Coronary artery (tissue), 2 donors: Measurements from ENCODE around the gene MATN4.

Experiments used
- DNase-seq: peaks from one replicate; pipeline ENCODE4 v3.0.0-alpha.2; 2017; ENCODE audit warnings: low spot score
- H3K27ac ChIP-seq, 2 donors: fragments of 200-600 bp; sonication (generic); one replicate each; pipeline ENCODE4 v1.5.1; 2016 to 2019
- H3K4me3 ChIP-seq: fragments of 200-600 bp; sonication (generic); 2 replicates; pipeline ENCODE4 v1.5.1; 2016; ENCODE audit warnings: mild to moderate bottlenecking, moderate library complexity
- CTCF ChIP-seq: fragments of 200-600 bp; sonication (generic); IDR thresholded peaks from one replicate; pipeline ENCODE4 v1.5.1; 2019; ENCODE audit warnings: antibody characterized with exemption

The MATN4 gene

GRCh38 chr20:45350217-45350616 is 42.1 kb upstream of the MATN4 start:
- DNase-seq: no peak
- Histone ChIP-seq H3K4me3 (no peak overlapping the region), H3K27ac (no peak overlapping the region)
- TF ChIP-seq CTCF: no peak

GRCh38 chr20:45347936-45348778 is 40.1 kb upstream of the MATN4 start, which contains the start of gene SDC4:
Gene SDC4, minus strand, starts transcription at chr20:45348424. Its CDS starts 40 bp downstream, at chr20:45348384.
- DNase-seq: peak; percentile 86
- Histone ChIP-seq H3K4me3 (peak within 1 kb of the TSS; percentile 90), H3K27ac (peak within 1 kb of the TSS; percentile 94 to 98)
- TF ChIP-seq CTCF: no peak

GRCh38 chr20:45347297-45347935 is 39.3 kb upstream of the MATN4 start:
- peak overlapping the region; percentile 90 for H3K4me3 ChIP-seq
- DNase-seq: no peak
- H3K27ac ChIP-seq: peak overlapping the region; percentile 94 to 98
- TF ChIP-seq CTCF: no peak

- H3K4me3 ChIP-seq: peak overlapping the region; percentile 90
- TF ChIP-seq CTCF: no peak
- peak overlapping the region; percentile 94 to 98 for H3K27ac ChIP-seq
- no peak for DNase-seq
Measured at GRCh38 chr20:45346851-45347250, 38.8 kb upstream of the MATN4 start.

- Histone ChIP-seq H3K27ac (peak overlapping the region; percentile 94 to 98), H3K4me3 (peak overlapping the region; percentile 90)
- no peak for TF ChIP-seq CTCF
- no peak for DNase-seq
Measured at GRCh38 chr20:45346291-45346718, 38.2 kb upstream of the MATN4 start.

GRCh38 chr20:45345104-45345936 is 37.2 kb upstream of the MATN4 start:
- DNase-seq: no peak
- Histone ChIP-seq H3K4me3 (peak overlapping the region; percentile 90), H3K27ac (peak overlapping the region; percentile 94 to 98)
- TF ChIP-seq CTCF: no peak
